IMR-90 (cell line): ENCODE results near the gene FBRSL1. TPM values are rescaled to one million over a fixed set of nuclear protein-coding genes. Genes with fewer than 3 reads are reported as not detected.

Source experiments
- ATAC-seq: fragments of 200-7000 bp; cut with Tn5 transposase; 2 replicates; pipeline ENCODE4 v1.9.1; 2020; ENCODE audit warnings: low read depth, mild to moderate bottlenecking, moderate library complexity
- BruUV-seq: library from RNA; stranded (reverse); fragments of 400-500 nt; replicated peaks from 2 replicates; lab custom pipeline; 2021; lab: Mats Ljungman, UMichigan
- CTCF ChIA-PET: fragments of 300-600 bp; formaldehyde crosslinking; extraction: SDS; loops from one replicate; lab custom pipeline; 2021; ENCODE audit warnings: antibody characterized with exemption; lab: Yijun Ruan, JAX
- POLR2A ChIA-PET: fragments of 300-600 bp; sonication (Branson Sonifier 250); formaldehyde crosslinking; loops from one replicate; lab custom pipeline; 2022; ENCODE audit warnings: antibody characterized with exemption; ENCODE audit not compliant: unreplicated experiment; lab: Charles Lee
- DNase-seq: peaks from one replicate; pipeline ENCODE4 v3.0.0; 2013
- H2AFZ ChIP-seq: replicated peaks from 2 replicates; pipeline ENCODE3; 2013; ENCODE audit warnings: low read length, mild to moderate bottlenecking; ENCODE audit not compliant: poor library complexity
- H2AK5ac ChIP-seq: 2 replicates; pipeline ENCODE4 v1.6.1; 2013; ENCODE audit warnings: low read depth, low read length, inconsistent platforms
- H2AK9ac ChIP-seq: replicated peaks from 2 replicates; pipeline ENCODE3; 2013; ENCODE audit warnings: mild to moderate bottlenecking, low read depth, low read length, moderate library complexity; ENCODE audit not compliant: poor library complexity
- H2BK120ac ChIP-seq: 2 replicates; pipeline ENCODE4 v1.6.1; 2013; ENCODE audit warnings: low read depth, low read length, inconsistent platforms
- H2BK15ac ChIP-seq: 3 replicates; pipeline ENCODE4 v1.6.1; 2013; ENCODE audit warnings: low read depth, low read length, inconsistent platforms
- H2BK20ac ChIP-seq: 2 replicates; pipeline ENCODE4 v1.6.1; 2013; ENCODE audit warnings: low read depth, mild to moderate bottlenecking, inconsistent platforms, low read length, moderate library complexity
- H2BK5ac ChIP-seq: 2 replicates; pipeline ENCODE4 v1.6.1; 2013; ENCODE audit warnings: mild to moderate bottlenecking, low read depth, low read length, inconsistent platforms; ENCODE audit not compliant: poor library complexity, severe bottlenecking
- H3K14ac ChIP-seq: replicated peaks from 2 replicates; pipeline ENCODE4 v1.6.1; 2013; ENCODE audit warnings: low read depth, low read length, inconsistent platforms
- H3K18ac ChIP-seq: 2 replicates; pipeline ENCODE4 v1.6.1; 2013; ENCODE audit warnings: low read depth, low read length, control low read depth
- H3K23ac ChIP-seq: 2 replicates; pipeline ENCODE4 v1.6.1; 2013; ENCODE audit warnings: low read depth, low read length, inconsistent platforms
- H3K27ac ChIP-seq: 2 replicates; pipeline ENCODE4 v1.5.1; 2013; ENCODE audit warnings: mild to moderate bottlenecking, control low read depth, low read length; ENCODE audit not compliant: insufficient read depth
- H3K27me3 ChIP-seq: 2 replicates; pipeline ENCODE4 v1.6.1; 2013; ENCODE audit warnings: low read length; ENCODE audit not compliant: control insufficient read depth, insufficient read depth
- H3K36me3 ChIP-seq: 2 replicates; pipeline ENCODE4 v1.6.1; 2013; ENCODE audit warnings: low read length, mixed read lengths; ENCODE audit not compliant: control insufficient read depth, insufficient read depth
- H3K4ac ChIP-seq: 2 replicates; pipeline ENCODE4 v1.6.1; 2013; ENCODE audit warnings: low read depth, low read length, inconsistent platforms
- H3K4me1 ChIP-seq: 2 replicates; pipeline ENCODE4 v1.6.1; 2013; ENCODE audit warnings: low read length, mixed read lengths; ENCODE audit not compliant: control insufficient read depth, insufficient read depth
- H3K4me2 ChIP-seq: 2 replicates; pipeline ENCODE4 v1.6.1; 2013; ENCODE audit warnings: low read depth, mild to moderate bottlenecking, control low read depth, low read length, moderate library complexity
- H3K4me3 ChIP-seq: 2 replicates; pipeline ENCODE4 v1.5.1; 2013; ENCODE audit warnings: low read depth, mild to moderate bottlenecking, control low read depth, low read length, moderate library complexity; ENCODE audit not compliant: insufficient read depth
- H3K56ac ChIP-seq: 2 replicates; pipeline ENCODE4 v1.6.1; 2013; ENCODE audit warnings: low read length, inconsistent platforms; ENCODE audit not compliant: insufficient read depth; ENCODE audit errors: extremely low read depth
- H3K79me1 ChIP-seq, 2 experiments: 2 replicates each; pipeline ENCODE4 v1.6.1; 2013; ENCODE audit warnings: low read length in 2 of 2, inconsistent platforms in 1 of 2, low read depth in 1 of 2
- H3K9ac ChIP-seq: 2 replicates; pipeline ENCODE4 v1.6.1; 2013; ENCODE audit warnings: low read depth, low read length, control low read depth
- H3K9me1 ChIP-seq: 2 replicates; pipeline ENCODE4 v1.6.1; 2013; ENCODE audit warnings: low read length, inconsistent platforms; ENCODE audit not compliant: insufficient read depth
- H3K9me3 ChIP-seq: 2 replicates; pipeline ENCODE4 v1.6.1; 2013; ENCODE audit warnings: low read length; ENCODE audit not compliant: control insufficient read depth, insufficient read depth
- H4K20me1 ChIP-seq: 2 replicates; pipeline ENCODE4 v1.6.1; 2013; ENCODE audit warnings: low read length, inconsistent platforms; ENCODE audit not compliant: insufficient read depth
- H4K5ac ChIP-seq: 2 replicates; pipeline ENCODE4 v1.6.1; 2013; ENCODE audit warnings: mild to moderate bottlenecking, low read depth, low read length, control low read depth
- H4K8ac ChIP-seq, 2 experiments: 2 replicates each; pipeline ENCODE4 v1.6.1; 2013; ENCODE audit warnings: low read depth in 2 of 2, low read length in 2 of 2, control low read depth in 1 of 2, inconsistent platforms in 1 of 2
- H4K91ac ChIP-seq: 2 replicates; pipeline ENCODE4 v1.6.1; 2013; ENCODE audit warnings: low read depth, low read length, inconsistent platforms; ENCODE audit not compliant: insufficient read depth
- BHLHE40 ChIP-seq: fragments of 150-350 bp; IDR thresholded peaks from 2 replicates; pipeline ENCODE4 v1.6.1; 2016; ENCODE audit warnings: mild to moderate bottlenecking, low read depth, low read length
- CEBPB ChIP-seq: IDR thresholded peaks from 2 replicates; pipeline ENCODE4 v1.6.1; 2012; ENCODE audit warnings: low read depth, low read length, improper control_type of control experiment
- CHD1 ChIP-seq: IDR thresholded peaks from 2 replicates; pipeline ENCODE4 v1.6.1; 2012; ENCODE audit warnings: low read depth, low read length, improper control_type of control experiment
- ELK1 ChIP-seq: fragments of 150-350 bp; IDR thresholded peaks from 2 replicates; pipeline ENCODE4 v1.6.1; 2016; ENCODE audit warnings: low read depth, mild to moderate bottlenecking, low read length, moderate library complexity, borderline replicate concordance
- FOS ChIP-seq: fragments of 150-350 bp; IDR thresholded peaks from 2 replicates; pipeline ENCODE4 v1.6.1; 2016; ENCODE audit warnings: low read depth, low read length
- MAFK ChIP-seq: IDR thresholded peaks from 2 replicates; pipeline ENCODE4 v1.6.1; 2012; ENCODE audit warnings: low read depth, low read length, improper control_type of control experiment
- MAZ ChIP-seq: IDR thresholded peaks from 2 replicates; pipeline ENCODE4 v1.6.1; 2012; ENCODE audit warnings: low read depth, mild to moderate bottlenecking, low read length, improper control_type of control experiment, moderate library complexity, borderline replicate concordance
- MXI1 ChIP-seq: IDR thresholded peaks from 2 replicates; pipeline ENCODE4 v1.6.1; 2012; ENCODE audit warnings: low read depth, mild to moderate bottlenecking, low read length, moderate library complexity, borderline replicate concordance
- NFE2L2 ChIP-seq: fragments of 150-350 bp; IDR thresholded peaks from 2 replicates; pipeline ENCODE4 v1.6.1; 2016; ENCODE audit warnings: low read depth, mild to moderate bottlenecking, low read length
- POLR2A ChIP-seq: IDR thresholded peaks from 2 replicates; pipeline ENCODE4 v1.6.1; 2012; ENCODE audit warnings: mild to moderate bottlenecking, low read depth, low read length
- RAD21 ChIP-seq: IDR thresholded peaks from 2 replicates; pipeline ENCODE4 v1.6.1; 2012; ENCODE audit warnings: low read length, improper control_type of control experiment
- RCOR1 ChIP-seq: IDR thresholded peaks from 2 replicates; pipeline ENCODE4 v1.6.1; 2012; ENCODE audit warnings: mild to moderate bottlenecking, low read length, improper control_type of control experiment; ENCODE audit not compliant: insufficient replicate concordance
- RFX5 ChIP-seq: IDR thresholded peaks from 2 replicates; pipeline ENCODE4 v1.8.0; 2012; ENCODE audit warnings: low read depth, mild to moderate bottlenecking, low read length, moderate library complexity
- SMC3 ChIP-seq: fragments of 150-350 bp; IDR thresholded peaks from 2 replicates; pipeline ENCODE4 v1.6.1; 2016; ENCODE audit warnings: low read depth, mild to moderate bottlenecking, antibody characterized with exemption, low read length, moderate library complexity
- USF2 ChIP-seq: fragments of 150-350 bp; IDR thresholded peaks from 2 replicates; pipeline ENCODE4 v1.6.1; 2017; ENCODE audit warnings: mild to moderate bottlenecking, antibody characterized with exemption, low read length, low read depth
- WGBS, 2 experiments: methylation state at CpG; one replicate each; pipeline versions ENCODE4 v1.1.5 to v1.1.7; 2013; ENCODE audit warnings: missing lambda C conversion rate in 2 of 2; ENCODE audit not compliant: insufficient read length in 1 of 2; ENCODE audit errors: extremely low coverage in 2 of 2; 5-methylcytosine and 5-hydroxymethylcytosine counted together
- dilution Hi-C: fragments of 300-500 bp; cut with HindIII; formaldehyde crosslinking; loops from one replicate; pipeline ENCODE4 v1.14.3; 2018; ENCODE audit warnings: low sequenced_read_pairs; ENCODE audit not compliant: unreplicated experiment
- in situ Hi-C: fragments of 300-500 bp; cut with MboI; formaldehyde crosslinking; loops from 3 replicates; pipeline ENCODE4 v1.14.3; 2019; ENCODE audit warnings: low sequenced_read_pairs, inconsistent platforms, mixed read lengths
- intact Hi-C: fragments of 100-400 bp; cut with micrococcal nuclease; formaldehyde crosslinking; loops from 2 replicates; pipeline ENCODE4 v1.10.0; 2022
- polyA plus RNA-seq, 3 experiments: library from polyadenylated mRNA; depleted of rRNA; stranded (reverse); fragments of >200 nt; gene quantifications; 2 replicates each; pipeline ENCODE4 v1.2.3, GENCODE V29; 2012; ENCODE audit warnings: low replicate concordance in 1 of 3
- total RNA-seq: library from RNA; depleted of rRNA; stranded (reverse); fragments of >200 nt; gene quantifications from 2 replicates; pipeline ENCODE4 v1.2.3, GENCODE V29; 2012
- TF ChIP-seq, protein P1 (sequence below): conservative IDR thresholded peaks from 2 replicates; pipeline ENCODE4 v1.5.1; 2012; ENCODE audit warnings: mild to moderate bottlenecking, low read depth, low read length, improper control_type of control experiment

The FBRSL1 gene
- total and polyA plus RNA-seq, 2 of the 4 experiments (the other 2 are of a cell fraction) = 0.36 to 10.8 TPM

DNA sequence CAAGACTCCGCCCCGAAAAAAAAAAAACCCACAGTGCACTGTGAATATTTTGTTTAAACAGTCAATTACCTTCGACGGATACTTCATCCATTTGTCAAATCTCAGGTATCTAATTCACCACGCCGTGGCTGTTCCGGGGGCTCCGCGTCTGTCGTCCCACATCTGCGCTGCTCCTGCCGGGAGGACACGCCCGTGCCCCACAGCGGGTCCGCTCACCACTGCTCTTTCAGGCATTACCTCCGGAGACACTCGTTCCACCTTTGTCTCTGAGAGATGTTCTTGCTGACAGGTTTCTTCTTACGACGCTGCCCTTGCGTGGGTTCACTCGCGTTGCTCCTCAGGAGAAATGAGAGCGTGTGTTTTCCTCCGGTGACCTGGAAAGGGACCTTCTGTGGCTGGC is 46.9 kb upstream of the FBRSL1 start:
- DNase-seq = no peak
- Histone ChIP-seq H3K4ac (no peak overlapping the region), H3K9me3 (no peaks in the 10 kb centered on the region), H2AFZ (peak overlapping the region; percentile 63), H3K4me2 (no peak overlapping the region), H3K36me3 (no peaks in the 10 kb centered on the region), H3K4me1 (no peaks in the 10 kb centered on the region), H3K9me1 (no peaks in the 10 kb centered on the region), H3K4me3 (no peak overlapping the region), H3K23ac (no peak overlapping the region), H3K14ac (no peak overlapping the region), H4K20me1 (no peaks in the 10 kb centered on the region), H3K27ac (no peak overlapping the region), H3K9ac (no peak overlapping the region), H3K18ac (no peak overlapping the region), H4K91ac (no peak overlapping the region), H2AK9ac (no peak overlapping the region), H3K56ac (no peak overlapping the region), H2BK120ac (no peak overlapping the region), H3K79me1 (no peaks in the 10 kb centered on the region), H2AK5ac (no peak overlapping the region), H3K27me3 (peaks cover 7% of the 10 kb centered on the region; the same call in 1 of the 2 replicates), H2BK15ac (no peak overlapping the region), H4K5ac (no peak overlapping the region), H2BK20ac (no peak overlapping the region), H4K8ac (no peak overlapping the region), H2BK5ac (no peak overlapping the region)
- in situ Hi-C loops (no loop called here), dilution Hi-C loops (no loop called here), intact Hi-C loops (no loop called here)
- no peak for ATAC-seq
- 94% methylated on average over 18 of the region's 25 CpGs; no CpG with 5 or more reads in 1 of the 2 experiments for WGBS, 2 experiments
- no peak for TF ChIP-seq ELK1
- no peak for TF ChIP-seq RCOR1
- no peak for TF ChIP-seq BHLHE40
- TF ChIP-seq RFX5 = no peak
- TF ChIP-seq MXI1 = no peak
- TF ChIP-seq CHD1 = no peak
- no peak for TF ChIP-seq MAZ
- TF ChIP-seq MAFK = no peak
- TF ChIP-seq POLR2A = no peak
- TF ChIP-seq RAD21 = no peak
- TF ChIP-seq SMC3 = no peak
- no peak for TF ChIP-seq NFE2L2
- TF ChIP-seq, protein P1, sequence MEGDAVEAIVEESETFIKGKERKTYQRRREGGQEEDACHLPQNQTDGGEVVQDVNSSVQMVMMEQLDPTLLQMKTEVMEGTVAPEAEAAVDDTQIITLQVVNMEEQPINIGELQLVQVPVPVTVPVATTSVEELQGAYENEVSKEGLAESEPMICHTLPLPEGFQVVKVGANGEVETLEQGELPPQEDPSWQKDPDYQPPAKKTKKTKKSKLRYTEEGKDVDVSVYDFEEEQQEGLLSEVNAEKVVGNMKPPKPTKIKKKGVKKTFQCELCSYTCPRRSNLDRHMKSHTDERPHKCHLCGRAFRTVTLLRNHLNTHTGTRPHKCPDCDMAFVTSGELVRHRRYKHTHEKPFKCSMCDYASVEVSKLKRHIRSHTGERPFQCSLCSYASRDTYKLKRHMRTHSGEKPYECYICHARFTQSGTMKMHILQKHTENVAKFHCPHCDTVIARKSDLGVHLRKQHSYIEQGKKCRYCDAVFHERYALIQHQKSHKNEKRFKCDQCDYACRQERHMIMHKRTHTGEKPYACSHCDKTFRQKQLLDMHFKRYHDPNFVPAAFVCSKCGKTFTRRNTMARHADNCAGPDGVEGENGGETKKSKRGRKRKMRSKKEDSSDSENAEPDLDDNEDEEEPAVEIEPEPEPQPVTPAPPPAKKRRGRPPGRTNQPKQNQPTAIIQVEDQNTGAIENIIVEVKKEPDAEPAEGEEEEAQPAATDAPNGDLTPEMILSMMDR = no peak
- TF ChIP-seq CEBPB = no peak
- no peak for TF ChIP-seq USF2
- TF ChIP-seq FOS = no peak
- ChIA-PET POLR2A (no interaction called here), CTCF (no interaction called here)
- no TSS peak for BruUV-seq
